Measurements from ENCODE around the gene FEN1.

FEN1 gene

DNA sequence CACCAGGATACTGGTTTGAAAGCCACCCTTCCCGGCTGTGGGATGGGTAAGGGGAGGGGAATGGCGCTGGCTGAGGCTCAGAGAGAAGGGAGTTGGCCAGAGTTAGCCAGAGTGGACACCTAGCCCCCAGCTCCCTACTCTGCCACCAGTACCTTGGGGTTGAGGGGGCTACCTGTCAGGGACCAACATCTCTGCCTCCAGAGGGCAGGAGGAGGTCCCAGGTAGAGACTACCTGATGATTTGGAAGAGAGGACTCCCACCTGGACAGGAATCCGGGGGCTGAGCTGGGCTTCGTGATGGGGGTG is 36.6 kb upstream of the FEN1 start:
- Histone ChIP-seq H4K20me1 (ENCODE audit: insufficient read depth, low read length) (no peaks in the 10 kb centered on the region), H3K27me3 (ENCODE audit: insufficient read depth, low read length) (peaks cover 8% of the 10 kb centered on the region), H3K79me2 (ENCODE audit: insufficient read depth, low read length) (no peaks in the 10 kb centered on the region), H3K4me3 (ENCODE audit: low read depth, low read length, poor library complexity, severe bottlenecking) (no peak overlapping the region), H2AFZ (ENCODE audit: low read length) (no peak overlapping the region), H3K4me1 (ENCODE audit: insufficient read depth, low read length, severe bottlenecking) (no peaks in the 10 kb centered on the region), H3K9ac (ENCODE audit: low read length) (no peak overlapping the region), H3K36me3 (ENCODE audit: insufficient read depth, low read length) (no peaks in the 10 kb centered on the region), H3K9me3 (ENCODE audit: low read length) (no peaks in the 10 kb centered on the region), H3K27ac (ENCODE audit: low read depth, low read length, poor library complexity, severe bottlenecking) (no peak overlapping the region), H3K4me2 (ENCODE audit: low read length) (no peak overlapping the region), H3F3A (ENCODE audit: insufficient read depth, low read length) (no peaks in the 10 kb centered on the region), H3K9me2 (ENCODE audit: low read depth, low read length) (no peaks in the 10 kb centered on the region)
- no peak for TF ChIP-seq EZH2 (IDR thresholded peaks at IDR 0.05; ENCODE audit: borderline replicate concordance, low read length)
- TF ChIP-seq, protein P1, sequence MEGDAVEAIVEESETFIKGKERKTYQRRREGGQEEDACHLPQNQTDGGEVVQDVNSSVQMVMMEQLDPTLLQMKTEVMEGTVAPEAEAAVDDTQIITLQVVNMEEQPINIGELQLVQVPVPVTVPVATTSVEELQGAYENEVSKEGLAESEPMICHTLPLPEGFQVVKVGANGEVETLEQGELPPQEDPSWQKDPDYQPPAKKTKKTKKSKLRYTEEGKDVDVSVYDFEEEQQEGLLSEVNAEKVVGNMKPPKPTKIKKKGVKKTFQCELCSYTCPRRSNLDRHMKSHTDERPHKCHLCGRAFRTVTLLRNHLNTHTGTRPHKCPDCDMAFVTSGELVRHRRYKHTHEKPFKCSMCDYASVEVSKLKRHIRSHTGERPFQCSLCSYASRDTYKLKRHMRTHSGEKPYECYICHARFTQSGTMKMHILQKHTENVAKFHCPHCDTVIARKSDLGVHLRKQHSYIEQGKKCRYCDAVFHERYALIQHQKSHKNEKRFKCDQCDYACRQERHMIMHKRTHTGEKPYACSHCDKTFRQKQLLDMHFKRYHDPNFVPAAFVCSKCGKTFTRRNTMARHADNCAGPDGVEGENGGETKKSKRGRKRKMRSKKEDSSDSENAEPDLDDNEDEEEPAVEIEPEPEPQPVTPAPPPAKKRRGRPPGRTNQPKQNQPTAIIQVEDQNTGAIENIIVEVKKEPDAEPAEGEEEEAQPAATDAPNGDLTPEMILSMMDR (IDR thresholded peaks at IDR 0.05; ENCODE audit: low read length) = no peak

DNA sequence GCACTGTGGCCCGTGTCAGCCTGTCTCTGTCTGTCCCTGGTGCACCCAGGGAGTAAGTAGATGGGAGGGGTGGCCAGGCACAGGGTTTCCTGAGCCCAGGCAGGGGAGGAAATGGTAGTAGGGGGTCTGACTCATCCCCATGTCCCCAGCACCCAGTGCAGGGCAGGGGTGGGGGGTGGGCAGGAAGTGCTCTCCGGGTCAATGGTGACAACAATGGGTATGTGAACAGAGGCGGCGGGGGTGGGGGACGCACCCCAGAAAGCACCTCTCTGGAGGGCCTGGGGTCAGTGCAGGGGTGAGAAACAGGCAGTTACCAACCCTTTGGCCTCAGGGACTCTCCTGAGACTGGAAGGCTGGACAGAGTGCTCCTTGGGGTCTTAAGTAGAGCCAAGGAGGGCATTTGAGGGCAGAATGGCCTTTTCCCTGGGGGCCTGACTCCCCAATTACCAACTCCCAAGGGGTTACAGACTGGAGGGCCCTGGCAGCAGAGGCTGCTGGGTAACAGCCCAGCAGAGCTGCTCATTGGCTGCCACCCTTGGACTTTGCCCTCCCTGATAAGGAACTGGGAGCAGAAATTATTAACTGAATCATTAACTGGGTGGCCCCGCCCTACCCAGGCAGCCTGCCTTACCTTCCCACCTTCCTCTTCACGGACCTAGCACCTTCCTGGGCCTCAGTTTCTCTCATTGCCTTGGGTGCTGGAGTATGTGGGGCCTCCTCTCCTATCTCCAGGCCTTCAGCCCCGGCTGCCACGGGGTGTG is 36.1 kb upstream of the FEN1 start:
- H3K4me2 ChIP-seq (ENCODE audit: low read length) = no peak overlapping the region
- no peaks in the 10 kb centered on the region for H4K20me1 ChIP-seq (ENCODE audit: insufficient read depth, low read length)
- H3K4me3 ChIP-seq (ENCODE audit: low read depth, low read length, poor library complexity, severe bottlenecking) = no peak overlapping the region
- H3K9ac ChIP-seq (ENCODE audit: low read length) = no peak overlapping the region
- TF ChIP-seq, protein P1 (IDR thresholded peaks at IDR 0.05; ENCODE audit: low read length) = no peak
- no peak for TF ChIP-seq EZH2 (IDR thresholded peaks at IDR 0.05; ENCODE audit: borderline replicate concordance, low read length)
- no peak overlapping the region for H3K27ac ChIP-seq (ENCODE audit: low read depth, low read length, poor library complexity, severe bottlenecking)
- H3K9me2 ChIP-seq (ENCODE audit: low read depth, low read length) = no peaks in the 10 kb centered on the region
- H3K9me3 ChIP-seq (ENCODE audit: low read length) = no peaks in the 10 kb centered on the region
- no peaks in the 10 kb centered on the region for H3K79me2 ChIP-seq (ENCODE audit: insufficient read depth, low read length)
- no peaks in the 10 kb centered on the region for H3K36me3 ChIP-seq (ENCODE audit: insufficient read depth, low read length)
- peaks cover 7% of the 10 kb centered on the region; the same call in 1 of the 2 replicates for H3K27me3 ChIP-seq (ENCODE audit: insufficient read depth, low read length)
- H3F3A ChIP-seq (ENCODE audit: insufficient read depth, low read length) = no peaks in the 10 kb centered on the region
- H3K4me1 ChIP-seq (ENCODE audit: insufficient read depth, low read length, severe bottlenecking) = no peaks in the 10 kb centered on the region
- H2AFZ ChIP-seq (ENCODE audit: low read length) = no peak overlapping the region

DNA sequence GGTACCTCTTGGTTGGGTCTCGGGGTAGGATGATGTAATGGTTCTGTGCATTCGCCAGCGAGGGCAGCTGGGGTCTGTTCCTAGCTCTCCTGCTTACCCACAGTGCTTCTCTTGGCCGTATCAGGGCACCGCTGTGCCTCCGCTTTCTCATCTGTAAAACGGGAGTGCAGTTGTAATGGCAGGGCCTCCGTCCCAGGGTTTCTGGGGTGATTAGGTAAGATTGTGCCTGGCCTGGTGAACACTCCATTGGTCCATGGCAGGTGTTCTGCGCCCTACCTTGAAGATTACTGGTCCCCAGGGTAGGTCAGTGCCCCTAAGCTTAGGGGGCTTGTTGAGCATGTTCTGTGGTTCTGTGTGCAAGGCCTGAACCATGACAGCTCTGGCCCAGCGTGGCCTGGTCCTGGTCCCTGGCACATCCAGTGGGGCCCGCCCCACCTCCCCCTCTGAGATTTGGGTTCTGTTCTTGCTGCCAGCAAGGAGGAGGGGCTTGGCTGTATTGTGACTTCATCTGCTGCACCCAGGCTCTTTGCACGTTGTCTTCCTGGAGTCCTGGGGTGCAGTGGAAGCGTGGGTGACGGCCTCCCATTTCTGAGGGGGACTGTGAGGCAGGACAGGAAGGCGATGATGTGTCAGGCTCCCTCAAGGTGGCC is 35.4 kb upstream of the FEN1 start:
- Histone ChIP-seq H4K20me1 (ENCODE audit: insufficient read depth, low read length) (no peaks in the 10 kb centered on the region), H3K27ac (ENCODE audit: low read depth, low read length, poor library complexity, severe bottlenecking) (no peak overlapping the region), H3K9me2 (ENCODE audit: low read depth, low read length) (no peaks in the 10 kb centered on the region), H3K9ac (ENCODE audit: low read length) (no peak overlapping the region), H3K4me2 (ENCODE audit: low read length) (no peak overlapping the region), H2AFZ (ENCODE audit: low read length) (no peak overlapping the region), H3F3A (ENCODE audit: insufficient read depth, low read length) (no peaks in the 10 kb centered on the region), H3K79me2 (ENCODE audit: insufficient read depth, low read length) (no peaks in the 10 kb centered on the region), H3K4me1 (ENCODE audit: insufficient read depth, low read length, severe bottlenecking) (no peaks in the 10 kb centered on the region), H3K36me3 (ENCODE audit: insufficient read depth, low read length) (no peaks in the 10 kb centered on the region), H3K27me3 (ENCODE audit: insufficient read depth, low read length) (peaks cover 7% of the 10 kb centered on the region; the same call in 1 of the 2 replicates), H3K4me3 (ENCODE audit: low read depth, low read length, poor library complexity, severe bottlenecking) (no peak overlapping the region), H3K9me3 (ENCODE audit: low read length) (no peaks in the 10 kb centered on the region)
- TF ChIP-seq EZH2 (IDR thresholded peaks at IDR 0.05; ENCODE audit: borderline replicate concordance, low read length) = no peak
- TF ChIP-seq, protein P1 (IDR thresholded peaks at IDR 0.05; ENCODE audit: low read length) = no peak

Measured in OCI-LY1 (cell line).